GM19397 (cell line): ENCODE results near the gene FMNL1.

Experiments
- ATAC-seq: cut with Tn5 transposase; IDR thresholded peaks from one replicate; pipeline ENCODE4 v1.9.1; 2021; ENCODE audit warnings: mild to moderate bottlenecking, moderate library complexity; ENCODE audit not compliant: unreplicated experiment

FMNL1 gene

DNA sequence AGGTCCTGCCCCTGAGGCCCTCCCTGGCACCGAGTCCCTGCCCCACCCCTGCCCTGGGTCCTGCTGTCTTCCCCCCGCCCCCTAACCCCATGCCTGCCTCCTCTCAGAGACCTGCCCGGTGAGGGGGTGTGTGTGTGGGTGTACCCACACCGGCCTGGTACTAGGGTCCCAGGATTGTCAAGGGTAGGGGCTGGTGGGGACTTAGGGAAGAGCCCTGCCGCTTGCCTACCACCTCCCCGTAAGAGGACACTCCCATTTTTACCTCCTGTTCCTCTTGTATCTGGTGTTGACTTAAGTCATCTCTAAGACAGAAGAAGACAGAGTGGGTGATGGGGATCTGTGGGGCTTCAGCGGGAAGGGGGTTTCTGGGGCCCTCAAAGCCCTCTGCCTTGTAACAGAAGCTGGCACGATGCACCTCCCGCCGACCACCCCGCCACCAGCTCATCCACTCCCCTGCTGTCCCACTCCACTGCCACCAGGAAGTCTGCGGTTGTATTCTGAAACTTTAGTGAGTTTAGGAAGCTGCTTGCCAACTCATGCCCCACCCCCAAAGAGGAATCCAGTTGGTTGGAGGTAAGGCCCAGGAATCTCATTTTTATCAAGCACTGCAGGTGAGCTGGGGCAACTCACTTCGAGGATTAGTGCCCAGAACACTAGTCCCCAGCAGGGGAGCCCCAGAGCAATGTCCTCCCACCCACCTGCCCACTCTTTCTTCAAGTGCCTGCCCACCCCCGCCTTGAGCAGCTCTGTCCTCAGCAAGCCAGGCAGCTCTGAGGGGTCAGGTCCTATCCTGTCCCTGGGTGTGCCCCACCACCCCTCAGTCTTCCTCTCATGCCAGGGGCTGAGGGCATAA, 34.7 kb downstream of the FMNL1 start:
- ATAC-seq = no peak

GRCh38 chr17:45257115-45257514, 35.4 kb downstream of the FMNL1 start:
- no peak for ATAC-seq

GRCh38 chr17:45258981-45259380, 37.3 kb downstream of the FMNL1 start:
- ATAC-seq = no peak

GRCh38 chr17:45260204-45260783, 38.6 kb downstream of the FMNL1 start:
- ATAC-seq = no peak

DNA sequence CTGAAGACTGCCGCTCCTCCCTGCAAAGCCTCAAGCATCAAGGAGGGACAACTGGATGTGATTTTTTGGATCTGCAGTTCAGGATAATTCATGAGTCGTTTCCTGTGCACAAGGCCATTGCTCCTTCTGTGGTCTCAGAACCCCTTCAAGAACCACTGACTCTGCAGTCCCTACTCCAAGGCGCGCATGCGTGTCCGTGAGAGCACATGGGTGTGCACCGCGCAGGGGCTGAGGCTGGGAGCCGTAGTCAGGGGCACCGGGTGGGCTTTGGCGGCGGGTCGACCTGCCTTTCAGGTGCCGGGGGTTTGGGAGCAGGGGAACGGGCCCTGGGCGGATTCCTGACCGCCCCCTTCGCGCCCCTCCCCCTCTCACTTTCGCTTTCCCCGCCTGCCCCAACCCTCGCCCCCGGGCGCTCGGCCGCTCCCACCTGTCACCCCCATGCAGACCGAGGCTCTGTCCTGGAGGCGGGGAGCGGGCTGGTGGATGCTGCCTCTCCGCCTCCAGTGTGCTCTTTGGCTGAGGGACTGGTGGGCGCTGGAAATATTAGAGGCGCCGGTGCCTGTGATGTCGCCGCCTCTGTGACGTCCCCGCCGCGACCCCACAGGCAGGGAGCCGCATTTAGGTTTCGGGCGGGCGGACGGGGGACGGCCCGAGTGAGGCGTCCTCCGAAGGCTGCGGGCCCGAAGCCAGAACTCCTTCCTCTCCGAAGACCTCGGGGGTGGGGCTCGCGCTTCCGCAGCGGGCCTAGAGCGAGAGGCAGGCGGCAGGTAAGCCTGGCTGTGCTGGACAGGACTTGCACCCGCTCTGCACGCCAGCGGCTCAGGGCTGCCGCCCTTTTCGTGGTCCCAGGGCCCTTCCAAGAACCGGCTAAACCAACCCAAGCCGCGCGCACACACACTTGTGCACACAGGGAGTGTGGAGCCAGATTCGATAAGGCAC, 40.2 kb downstream of the FMNL1 start, which contains the start of gene SPATA32:
SPATA32 (minus strand) TSS at position 518 of the 939 bp plus-strand sequence; CDS start at position 440, 78 bp downstream.
- peak; percentile 43 for ATAC-seq

GRCh38 chr17:45262516-45263476, 41.1 kb downstream of the FMNL1 start:
- no peak for ATAC-seq

DNA sequence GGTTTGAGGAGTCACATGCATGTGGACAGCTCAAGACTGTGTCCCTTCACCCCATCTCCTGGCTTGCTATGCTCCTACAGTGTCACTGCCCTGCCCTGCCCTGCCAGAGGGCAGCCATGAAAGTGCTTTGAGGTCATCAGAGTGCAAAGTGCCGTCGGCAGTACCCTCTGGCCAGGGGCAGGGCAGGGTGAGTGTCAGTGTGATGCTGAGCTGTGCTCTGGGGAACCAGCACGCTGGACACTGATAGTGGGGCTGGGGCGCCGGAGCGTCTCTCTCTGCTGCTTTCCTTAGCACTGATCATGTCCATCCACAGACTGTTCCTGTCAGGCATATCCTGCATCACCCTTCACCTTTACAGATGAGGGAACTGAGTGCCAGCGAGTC, 41.8 kb downstream of the FMNL1 start:
- ATAC-seq = no peak

- ATAC-seq = no peak
Observed at GRCh38 chr17:45264430-45264829, 42.7 kb downstream of the FMNL1 start.

GRCh38 chr17:45264988-45265387, 43.3 kb downstream of the FMNL1 start:
- ATAC-seq = no peak

GRCh38 chr17:45265821-45266220, 44.1 kb downstream of the FMNL1 start:
- ATAC-seq = no peak

GRCh38 chr17:45266372-45266926, 44.8 kb downstream of the FMNL1 start:
- no peak for ATAC-seq

- no peak for ATAC-seq
Observed at GRCh38 chr17:45267436-45268055, 45.9 kb downstream of the FMNL1 start.

GRCh38 chr17:45269912-45270311, 48.2 kb downstream of the FMNL1 start:
- ATAC-seq = no peak

- no peak for ATAC-seq
Observed at GRCh38 chr17:45270828-45271418, 49.2 kb downstream of the FMNL1 start.

DNA sequence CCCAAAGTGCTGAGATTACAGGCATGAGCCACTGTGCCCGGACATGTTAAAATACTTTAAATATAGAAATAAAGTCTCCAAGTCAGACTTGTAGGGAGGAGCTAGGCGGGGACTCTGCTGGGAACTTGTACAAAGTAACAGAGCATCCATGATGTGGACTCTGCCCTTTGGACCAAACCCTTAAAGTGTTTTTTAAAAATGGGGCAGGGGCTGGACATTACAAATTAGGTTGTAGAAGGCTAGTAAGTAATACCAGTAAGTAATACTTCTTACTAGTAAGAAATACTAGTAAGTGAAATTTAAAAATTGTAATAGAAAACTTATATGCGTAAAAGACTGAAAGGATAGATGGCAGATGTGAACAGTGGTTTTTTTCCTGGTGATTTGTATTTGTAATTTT, 49.9 kb downstream of the FMNL1 start:
- ATAC-seq = no peak

DNA sequence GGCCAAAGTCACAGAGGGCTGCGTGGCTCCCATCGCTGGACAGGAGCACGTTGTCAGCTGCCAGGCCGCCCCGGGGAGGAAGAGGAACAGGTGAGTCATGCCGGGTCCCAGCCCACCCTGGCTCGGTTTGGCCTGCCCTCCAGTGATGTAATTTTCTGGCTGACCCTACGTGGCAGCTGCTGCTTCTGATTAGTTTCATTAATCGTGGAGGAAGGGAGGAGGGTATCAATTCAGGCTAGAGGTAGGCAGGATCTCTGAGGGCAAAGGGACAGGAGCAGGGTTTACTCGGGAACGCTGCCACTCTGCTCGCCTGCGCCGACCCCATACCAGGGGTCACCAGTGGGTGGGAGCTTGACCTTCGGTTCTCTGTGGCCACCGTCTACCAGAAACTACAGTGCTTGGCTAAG, 51.9 kb downstream of the FMNL1 start:
- no peak for ATAC-seq

DNA sequence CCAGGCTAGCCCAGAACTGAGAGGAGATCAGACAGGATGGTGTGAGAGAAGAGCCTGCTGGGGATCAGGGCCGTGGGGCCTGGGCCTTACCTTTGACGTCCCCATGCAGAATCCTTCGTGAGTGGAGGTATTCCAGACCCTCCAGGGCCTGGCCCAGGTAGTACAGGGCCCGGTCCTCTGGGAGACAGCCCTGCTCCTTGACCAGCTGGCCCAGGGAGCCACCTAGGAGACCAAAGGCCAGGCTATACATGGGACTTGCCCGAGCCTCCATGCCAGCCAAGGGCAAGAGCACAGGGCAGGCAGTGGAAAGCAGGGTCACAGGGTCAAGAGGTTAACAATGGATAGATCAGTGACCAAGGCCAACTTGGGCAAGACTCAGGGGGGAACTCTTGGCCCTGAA, 52.3 kb downstream of the FMNL1 start:
- no peak for ATAC-seq

DNA sequence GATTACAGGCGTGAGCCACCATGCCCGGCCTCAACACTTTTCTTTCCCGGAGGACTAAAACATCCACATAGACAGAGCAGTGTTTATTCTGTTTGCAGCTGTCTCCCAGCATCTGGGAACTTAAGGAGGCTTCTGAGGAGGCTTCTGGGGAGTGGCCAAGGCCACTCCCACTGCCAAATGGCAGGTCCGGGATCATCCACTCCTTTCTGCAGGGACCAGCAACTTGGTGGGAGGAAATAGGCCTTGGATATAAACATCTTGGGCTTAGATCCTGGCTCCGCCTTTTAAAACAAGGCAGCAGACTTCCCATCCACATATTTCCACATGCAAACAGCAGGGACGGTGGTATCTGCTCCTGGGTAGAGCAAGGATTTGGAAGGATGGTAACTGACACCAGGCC, 54.3 kb downstream of the FMNL1 start:
- ATAC-seq = no peak

- ATAC-seq = no peak
Observed at GRCh38 chr17:45277216-45277849, 55.6 kb downstream of the FMNL1 start.
